Activated CD8-positive, alpha-beta memory T cell treated with anti-CD3 and anti-CD28 coated beads, Interleukin-2, amount 50 U/mL, for 1 hour (primary cell): Measurements from ENCODE around the gene COL6A1.
"Not testable (repeated sequence)": the region's sequence is repeated elsewhere in the genome, so short reads cannot be mapped to it uniquely, and the experiment has no call there.

Experiments
- DNase-seq: peaks from one replicate; pipeline ENCODE4 v3.0.0-alpha.2; 2020; ENCODE audit errors: extremely low read depth

COL6A1 gene

GRCh38 chr21:46005894-46006546 is 24.4 kb downstream of the COL6A1 start:
- DNase-seq, result not testable (repeated sequence)

- DNase-seq, result no peak
Measured at GRCh38 chr21:46006547-46007491, 25.2 kb downstream of the COL6A1 start.

GRCh38 chr21:46007492-46007868 is 25.9 kb downstream of the COL6A1 start:
- no peak for DNase-seq

- no peak for DNase-seq
Measured at GRCh38 chr21:46008893-46009621, 27.5 kb downstream of the COL6A1 start.

DNA sequence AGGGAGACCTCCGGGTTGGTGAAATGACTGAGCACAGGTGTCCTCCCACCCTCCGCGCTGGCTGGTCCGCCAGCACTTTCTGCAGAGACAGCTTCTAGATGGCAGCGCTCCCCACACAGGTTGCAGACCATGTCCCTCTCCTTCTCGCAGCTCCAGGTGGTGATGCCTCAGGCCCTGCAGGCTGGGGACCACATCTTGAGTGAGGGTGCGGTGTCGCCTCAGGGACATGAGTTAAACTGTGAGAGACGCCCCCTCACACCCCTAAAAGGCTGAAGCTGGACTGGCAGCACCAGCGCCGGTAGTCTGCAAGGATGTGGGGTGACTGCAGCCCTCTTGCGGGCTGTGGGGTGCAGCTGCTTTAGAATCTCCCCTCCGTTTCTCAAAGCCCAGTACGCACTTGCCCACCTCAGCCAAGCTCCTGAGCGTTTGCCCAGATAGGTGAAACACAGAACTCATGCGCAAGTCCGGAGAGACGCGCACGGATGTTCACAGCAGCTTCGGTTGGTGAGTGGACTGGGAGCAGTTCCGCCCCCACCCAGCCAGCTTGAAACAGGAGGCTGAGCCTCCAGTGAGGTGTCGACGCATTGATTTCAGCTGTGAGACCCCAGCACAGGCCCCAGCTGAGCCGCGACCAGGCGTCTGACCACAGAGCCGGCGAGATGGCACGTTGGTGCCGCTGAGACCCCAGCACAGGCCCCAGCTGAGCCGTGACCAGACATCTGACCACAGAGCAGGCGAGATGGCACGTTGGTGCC is 28.6 kb downstream of the COL6A1 start:
- DNase-seq, result no peak

DNA sequence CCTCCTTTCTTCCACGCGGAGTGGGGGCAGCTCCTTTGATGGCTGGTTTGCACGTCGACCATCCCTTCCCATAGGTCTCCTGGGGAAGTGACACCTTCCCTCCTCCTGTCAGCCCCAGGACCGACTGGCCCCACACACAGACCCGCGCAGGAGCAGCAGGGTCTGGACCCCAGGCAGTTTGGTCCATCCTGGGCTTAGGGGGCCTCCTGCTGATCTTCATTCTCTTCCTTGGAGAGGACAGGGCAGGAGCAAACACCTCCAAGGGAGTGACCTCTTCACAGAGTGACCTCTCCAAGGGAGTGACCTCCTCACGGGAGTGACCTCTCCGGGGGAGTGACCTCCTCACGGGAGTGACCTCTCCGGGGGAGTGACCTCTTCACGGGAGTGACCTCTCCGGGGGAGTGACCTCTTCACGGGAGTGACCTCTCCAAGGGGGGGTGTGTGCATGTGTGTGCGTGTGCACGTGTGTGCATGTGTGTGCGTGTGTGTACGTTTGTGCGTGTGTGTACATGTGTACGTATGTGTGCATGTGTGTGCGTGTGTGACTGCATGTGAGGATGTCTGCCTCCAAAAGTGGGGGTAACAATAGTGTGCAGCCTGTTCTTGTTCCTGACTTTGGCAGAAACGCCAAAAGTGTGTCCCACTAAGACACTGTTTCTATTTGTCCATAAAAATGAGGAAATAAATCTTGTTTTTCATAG is 29.8 kb downstream of the COL6A1 start:
- no peak for DNase-seq

DNA sequence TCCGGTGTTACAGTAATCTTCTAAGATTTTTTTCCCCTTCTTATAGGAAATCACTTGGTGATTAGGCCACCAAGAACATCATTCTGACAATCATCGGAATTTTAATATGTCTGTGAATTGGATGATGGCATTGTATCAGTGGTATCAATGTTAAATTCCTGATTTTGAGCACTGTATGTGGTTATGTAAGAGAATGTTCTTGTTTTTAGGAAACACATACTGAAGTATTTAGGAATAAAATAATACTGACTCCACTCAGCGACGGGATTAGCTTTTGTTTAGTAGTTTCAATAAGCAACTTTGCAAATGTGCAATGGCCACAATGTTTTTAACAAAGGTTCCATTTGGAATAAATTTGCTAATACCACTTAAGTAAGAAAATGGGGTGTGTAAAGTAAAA is 30.6 kb downstream of the COL6A1 start:
- no peak for DNase-seq

DNA sequence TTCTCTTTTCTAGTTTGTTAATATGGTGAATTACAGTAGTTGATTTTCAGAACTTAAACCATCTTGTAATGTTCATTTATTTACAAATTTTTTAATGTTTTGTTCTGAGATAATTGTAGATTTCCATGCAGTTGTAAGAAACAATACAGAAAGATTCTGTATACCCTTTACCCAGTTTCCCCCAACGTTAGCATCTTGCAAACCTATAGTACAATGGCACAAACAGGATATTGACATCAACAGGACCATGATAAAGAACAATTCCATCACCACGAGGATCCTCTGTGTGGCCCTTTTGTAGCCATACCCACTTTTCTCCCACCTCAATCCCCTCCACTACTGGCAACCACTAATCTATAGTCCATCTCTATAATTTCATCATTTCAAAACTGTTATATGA is 33.3 kb downstream of the COL6A1 start:
- no peak for DNase-seq

DNA sequence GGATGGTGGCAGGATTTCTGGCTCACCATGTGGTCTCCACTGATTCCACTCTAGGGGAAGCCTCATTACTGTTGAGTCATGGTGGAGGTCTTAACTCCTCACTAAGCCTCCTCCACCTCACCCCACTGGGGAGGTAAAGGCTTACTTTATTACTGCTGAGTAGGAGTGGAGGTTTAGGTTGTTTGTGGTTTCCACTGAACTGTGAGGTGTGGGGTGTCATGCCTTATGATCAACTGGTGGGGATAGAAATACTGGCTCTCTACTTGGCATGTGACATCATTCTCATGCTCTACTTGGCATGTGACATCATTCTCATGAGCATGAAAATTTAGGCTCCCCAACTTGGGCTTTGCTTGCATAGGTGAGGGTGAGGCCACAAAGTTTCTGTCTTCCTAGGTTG is 35.6 kb downstream of the COL6A1 start:
- DNase-seq, result no peak

DNA sequence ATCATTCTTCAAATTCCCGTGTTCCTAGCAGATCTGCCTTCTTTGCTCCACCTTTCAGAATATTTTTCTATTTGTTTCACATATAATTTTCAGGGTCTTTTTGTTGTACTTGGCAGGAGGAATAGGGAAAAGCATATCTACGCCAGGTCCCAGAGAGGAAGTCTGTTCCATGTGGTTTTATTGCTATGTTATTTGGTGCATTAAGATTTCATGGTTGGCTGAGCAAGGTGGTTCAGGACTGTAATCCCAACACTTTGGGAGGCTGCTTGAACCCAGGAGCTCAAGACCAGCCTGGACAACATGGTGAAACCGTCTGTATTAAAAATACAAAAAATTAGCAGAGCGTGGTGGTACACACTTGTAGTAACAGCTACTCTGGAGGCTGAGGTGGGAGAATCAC is 36.1 kb downstream of the COL6A1 start:
- no peak for DNase-seq

DNA sequence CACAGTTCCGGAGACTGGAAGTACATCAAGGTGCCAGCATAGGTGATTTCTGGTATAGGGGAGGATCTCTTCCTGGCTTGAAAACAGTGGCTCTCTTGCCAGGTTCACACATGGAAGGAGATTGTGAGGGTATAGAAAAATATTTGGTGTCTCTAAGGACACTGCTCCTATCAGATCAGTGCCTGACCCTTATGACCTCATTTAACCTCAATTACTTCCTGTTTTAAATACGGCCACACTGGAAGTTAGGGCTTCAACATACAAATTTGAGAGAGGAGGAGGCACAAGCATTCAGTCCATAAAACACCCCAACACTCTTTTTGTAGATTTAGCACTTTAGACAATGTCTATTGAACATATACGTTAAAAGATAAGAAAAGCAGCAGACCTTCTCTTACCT is 37.0 kb downstream of the COL6A1 start:
- no peak for DNase-seq

- DNase-seq, result no peak
Measured at GRCh38 chr21:46020581-46020980, 39.0 kb downstream of the COL6A1 start.

DNA sequence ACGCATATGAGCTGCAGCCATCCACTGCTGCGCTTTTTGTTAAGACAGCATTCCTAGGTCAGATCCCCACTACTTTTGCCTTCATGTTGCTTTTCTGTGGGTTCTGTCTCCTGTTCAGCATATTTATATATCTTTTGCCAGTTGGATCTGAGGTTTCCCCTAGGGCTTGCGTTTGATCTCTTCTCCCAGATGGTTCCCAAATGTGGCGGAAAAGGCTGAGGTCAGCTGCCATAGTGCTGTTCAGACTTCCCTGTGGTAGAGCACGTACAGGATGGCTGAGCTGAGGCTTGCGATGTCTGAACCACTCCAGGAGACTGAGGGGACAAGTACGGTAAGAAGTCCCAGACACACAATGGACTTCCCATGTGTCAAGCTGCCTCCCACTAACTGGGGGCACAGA is 39.8 kb downstream of the COL6A1 start:
- DNase-seq, result no peak

GRCh38 chr21:46021978-46022544 is 40.5 kb downstream of the COL6A1 start:
- no peak for DNase-seq

GRCh38 chr21:46022551-46023525 is 41.3 kb downstream of the COL6A1 start:
- no peak for DNase-seq

DNA sequence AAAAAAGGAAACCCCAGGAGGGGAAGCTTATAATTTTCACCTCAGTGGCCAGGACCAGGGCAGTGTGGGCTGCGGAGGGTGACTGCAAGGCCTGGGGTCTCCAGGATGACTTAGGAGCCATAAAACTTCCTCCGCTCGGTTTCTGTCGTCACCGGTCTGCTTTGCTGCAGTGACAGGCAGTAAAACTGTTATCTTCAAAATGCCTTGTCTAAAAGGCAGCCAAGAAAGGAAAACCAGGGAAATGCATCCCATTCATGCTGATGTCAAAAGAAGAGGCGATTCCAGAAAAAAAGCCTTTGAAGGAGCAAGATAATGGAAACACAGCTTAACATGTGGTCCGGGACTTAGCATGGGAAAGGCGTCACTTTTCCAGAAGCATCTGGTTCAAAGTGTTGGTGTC is 42.0 kb downstream of the COL6A1 start:
- no peak for DNase-seq

DNA sequence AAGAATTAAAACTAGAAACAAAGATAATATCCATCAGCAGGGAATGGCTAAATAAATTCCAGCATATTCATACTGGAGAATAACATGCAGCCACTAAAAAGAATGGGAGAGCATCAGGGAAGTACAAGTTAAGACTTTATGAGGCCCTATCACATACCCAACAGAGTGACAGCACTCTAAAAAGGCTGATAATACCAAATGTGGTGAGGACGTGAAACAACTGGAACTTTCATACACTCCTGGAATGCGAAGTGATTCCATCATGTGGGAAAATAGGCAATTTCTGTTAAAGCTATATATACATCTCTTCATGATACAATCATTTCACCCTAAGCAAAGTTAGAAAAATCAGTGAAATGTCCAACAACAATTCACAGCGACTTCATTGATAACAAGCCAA is 42.6 kb downstream of the COL6A1 start:
- DNase-seq, result no peak

DNA sequence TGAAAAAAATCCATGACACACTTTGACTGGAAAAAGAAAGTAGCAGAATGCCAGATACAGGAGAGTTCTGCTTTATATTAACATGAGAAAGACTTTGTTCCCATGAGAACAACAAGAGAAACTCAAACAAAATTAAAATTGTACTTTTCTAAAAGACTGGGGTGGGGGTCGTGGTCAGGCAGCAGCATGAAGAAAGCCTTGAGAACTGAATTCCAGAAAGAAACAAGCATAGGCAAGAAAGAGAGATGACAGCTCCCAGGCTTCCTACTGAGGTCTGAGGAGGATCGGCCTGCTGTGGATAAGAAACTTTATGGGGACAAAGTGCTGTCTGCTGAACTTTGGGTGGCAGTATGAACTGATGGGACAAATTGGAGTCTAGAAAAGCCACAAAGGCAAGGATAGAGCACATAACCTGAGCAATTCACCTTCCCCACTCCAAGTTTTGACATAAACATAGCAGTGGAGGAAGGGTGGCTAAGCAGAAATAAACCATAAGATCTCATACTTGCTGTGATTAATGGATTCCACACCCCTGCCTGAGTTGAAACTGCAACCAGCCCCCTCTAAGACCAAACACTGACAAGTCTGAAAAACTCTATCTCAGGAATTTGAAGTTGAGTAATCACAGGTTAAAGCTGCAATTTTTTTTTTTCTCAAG is 43.7 kb downstream of the COL6A1 start:
- DNase-seq, result no peak

DNA sequence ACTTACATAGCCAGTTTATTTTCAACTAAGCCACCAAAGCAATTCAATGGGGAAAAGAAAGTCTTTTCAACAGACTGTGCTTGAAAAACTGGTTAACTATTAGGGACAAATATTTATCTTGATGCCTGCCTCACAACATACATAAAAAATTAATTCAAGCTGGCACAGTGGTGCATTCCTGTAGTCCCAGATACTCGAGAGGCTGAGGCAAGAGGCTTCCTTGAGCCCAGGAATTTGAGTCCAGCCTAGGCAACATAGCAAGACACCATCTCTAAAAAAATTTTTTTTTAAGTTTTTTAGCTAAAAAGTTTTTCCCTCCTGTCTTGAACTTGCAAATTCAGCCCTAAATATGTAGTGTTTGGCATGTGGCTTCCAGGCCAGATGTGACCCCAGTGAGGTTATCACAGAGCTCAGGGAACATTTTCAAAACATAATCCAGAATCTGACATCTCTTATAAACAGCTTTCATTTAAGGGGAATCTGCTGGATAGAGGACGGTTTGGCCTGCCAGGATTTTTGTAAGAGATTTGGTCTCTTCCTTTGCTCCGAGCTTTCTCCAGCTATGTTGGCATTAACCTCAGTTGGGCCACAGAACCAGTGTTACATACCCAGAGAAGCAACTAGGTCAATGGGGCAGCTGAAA is 46.4 kb downstream of the COL6A1 start:
- DNase-seq, result no peak
